GM18951 (cell line): ENCODE results near the gene KCNK4.

Experiments used
- POLR2A ChIP-seq: IDR thresholded peaks from 4 replicates; pipeline ENCODE4 v1.6.1; 2011; ENCODE audit warnings: mild to moderate bottlenecking; ENCODE audit not compliant: insufficient read length, insufficient read depth; ENCODE audit errors: extremely low read depth
- in situ Hi-C: fragments of 300-500 bp; cut with MboI; formaldehyde crosslinking; loops from one replicate; pipeline ENCODE4 v1.12.0; 2022; ENCODE audit warnings: low sequenced_read_pairs, mixed read lengths, inconsistent platforms; ENCODE audit not compliant: unreplicated experiment

KCNK4 gene

GRCh38 chr11:64342869-64343745 lies 52.0 kb downstream of the KCNK4 start:
- in situ Hi-C loops, result no loop called here
- no peak for TF ChIP-seq POLR2A

- no peak for TF ChIP-seq POLR2A
- in situ Hi-C loops, result no loop called here
Observed at GRCh38 chr11:64343767-64344559, 52.9 kb downstream of the KCNK4 start.

- in situ Hi-C loops, result no loop called here
- TF ChIP-seq POLR2A, result no peak
Observed at GRCh38 chr11:64344787-64345186, 53.7 kb downstream of the KCNK4 start.

GRCh38 chr11:64347193-64347867 lies 56.2 kb downstream of the KCNK4 start:
- TF ChIP-seq POLR2A, result no peak
- in situ Hi-C loops, result no loop called here

GRCh38 chr11:64348383-64349024 lies 57.4 kb downstream of the KCNK4 start:
- in situ Hi-C loops, result no loop called here
- no peak for TF ChIP-seq POLR2A

- no peak for TF ChIP-seq POLR2A
- in situ Hi-C loops, result no loop called here
Observed at GRCh38 chr11:64349025-64349387, 57.9 kb downstream of the KCNK4 start.

- in situ Hi-C loops, result no loop called here
- TF ChIP-seq POLR2A, result no peak
Observed at GRCh38 chr11:64349404-64349803, 58.3 kb downstream of the KCNK4 start.
